ENCODE measurements around the gene TBC1D22A.

Gene TBC1D22A

DNA sequence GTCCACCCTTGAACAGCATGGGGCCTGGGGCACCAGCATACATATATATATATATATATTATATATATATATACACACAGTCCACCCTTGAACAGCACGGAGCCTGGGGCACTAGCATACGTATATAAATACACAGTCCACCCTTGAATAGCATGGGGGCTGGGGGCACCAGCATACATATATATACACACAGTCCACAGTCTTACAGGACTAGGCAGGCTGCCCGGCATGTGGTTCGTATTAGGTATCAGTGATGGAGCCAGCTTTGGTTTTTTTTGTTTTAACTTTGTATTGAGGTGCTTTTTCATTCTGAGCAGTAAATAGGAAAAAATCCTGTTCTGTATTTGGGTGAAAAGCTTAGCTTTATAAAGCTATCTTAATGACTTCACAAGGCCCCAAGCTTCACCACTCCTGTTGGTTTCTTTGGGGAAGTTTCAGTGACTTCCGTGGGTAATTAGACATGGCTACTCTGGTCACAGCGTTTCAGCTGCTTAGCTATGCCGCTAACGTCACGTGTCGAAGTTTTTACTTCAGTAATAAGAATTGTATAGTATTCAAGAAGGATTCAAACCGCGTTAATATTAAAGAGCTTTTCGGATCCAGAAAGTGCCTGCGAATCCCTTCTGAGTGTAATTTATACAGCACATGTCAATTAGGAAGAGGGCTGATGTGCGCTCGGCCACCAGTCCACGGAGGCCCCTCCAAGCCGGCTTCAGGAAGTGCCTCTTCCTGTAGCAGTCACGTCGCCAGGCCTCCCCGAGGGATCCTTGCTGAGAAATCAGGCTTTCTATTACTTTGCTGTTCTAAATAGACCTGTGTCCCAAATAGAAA lies 179.7 kb downstream of the TBC1D22A start:
- no peak for DNase-seq

DNA sequence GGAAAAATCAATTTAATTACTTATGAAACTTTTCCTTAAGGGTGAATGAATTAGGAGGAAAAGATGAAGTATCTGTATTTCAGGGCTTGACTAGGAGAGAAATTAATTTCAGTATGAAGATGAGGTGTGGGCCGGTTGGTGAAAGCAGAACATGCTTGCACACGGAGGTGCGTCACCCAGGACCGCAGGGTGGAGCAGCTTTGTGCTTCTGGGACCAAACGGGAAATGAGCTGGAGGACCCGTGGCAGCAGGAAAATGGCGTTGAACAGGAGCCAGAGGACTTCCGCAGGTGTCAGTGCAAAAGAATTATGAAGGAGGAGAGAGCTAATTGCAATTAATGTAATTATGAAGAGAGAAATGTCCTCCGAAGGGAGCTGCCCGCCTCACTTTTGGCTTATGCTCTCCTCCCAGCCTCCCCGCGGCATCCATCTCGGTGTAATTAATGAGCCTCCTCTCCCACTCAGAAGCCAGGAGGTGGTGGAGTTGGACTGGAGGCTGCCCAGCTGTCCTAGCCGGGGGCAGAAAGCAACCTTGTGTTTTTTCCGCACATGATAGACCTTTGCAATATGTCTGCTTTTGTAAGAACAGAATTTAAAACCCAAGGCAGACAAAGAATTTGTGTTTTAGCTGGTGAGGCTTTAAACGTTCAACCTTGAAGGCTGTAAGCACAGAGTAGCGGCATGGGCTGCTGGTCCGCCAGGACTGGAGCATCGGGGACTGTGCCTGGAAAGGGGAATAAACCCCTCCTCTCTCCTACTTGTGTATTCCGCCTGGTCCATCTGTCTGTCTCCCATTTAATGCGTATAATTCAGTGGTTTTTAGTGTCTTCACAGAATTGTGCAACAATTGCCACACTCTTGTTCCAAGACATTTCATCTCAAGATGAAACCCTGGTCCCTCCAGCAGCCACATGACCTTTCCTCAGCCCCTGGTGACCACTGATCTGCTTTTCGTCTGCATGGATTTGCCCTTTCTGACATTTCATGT lies 180.6 kb downstream of the TBC1D22A start:
- no peak for DNase-seq

DNA sequence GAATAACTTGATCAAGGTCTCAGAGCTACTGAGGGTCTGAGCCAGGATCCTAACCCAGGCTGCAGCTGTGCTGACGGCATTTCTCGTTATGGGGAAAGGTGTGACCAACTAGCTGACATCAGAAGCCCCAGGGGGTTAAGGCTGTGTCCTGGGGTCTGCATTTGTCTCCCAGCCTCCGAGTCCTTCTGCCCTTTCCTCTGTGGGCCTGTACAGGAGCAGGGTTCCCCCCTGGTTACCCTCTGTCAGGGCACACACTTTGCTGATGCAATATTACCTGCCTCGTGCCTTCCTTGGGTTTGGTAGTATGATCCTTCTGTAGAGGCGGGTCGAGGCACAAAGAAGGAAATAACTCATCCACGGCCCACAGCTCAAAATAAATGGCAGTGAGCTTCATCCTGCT lies 183.0 kb downstream of the TBC1D22A start:
- DNase-seq: no peak

DNA sequence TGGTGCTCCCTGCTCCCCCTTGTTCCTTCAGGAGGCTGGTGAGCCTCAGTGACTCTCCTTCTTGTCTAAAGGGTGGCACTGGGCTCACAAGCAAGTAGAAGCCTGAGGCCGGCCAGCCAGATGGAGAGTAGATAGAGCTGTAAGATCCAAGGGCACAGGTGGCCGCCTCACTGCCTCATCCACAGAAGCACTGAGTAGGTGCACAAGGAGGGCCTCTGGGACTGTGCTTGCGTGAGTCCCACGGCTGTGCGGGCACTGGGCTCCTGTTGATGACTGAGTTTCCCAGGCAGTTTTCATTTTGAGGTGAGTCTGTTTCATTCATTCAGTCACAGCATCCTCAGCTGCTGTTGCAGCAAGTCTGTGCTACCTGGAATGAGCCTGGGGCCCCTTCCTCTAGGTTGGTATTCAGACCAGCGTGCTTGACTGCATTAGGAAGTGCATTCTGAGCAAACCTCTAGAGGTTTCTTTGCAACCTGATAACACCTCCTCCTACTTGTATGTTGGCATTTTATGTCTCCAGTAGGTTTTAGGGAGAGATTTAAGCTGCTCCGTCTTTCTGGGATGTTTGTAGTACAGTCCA lies 184.0 kb downstream of the TBC1D22A start:
- no peak for DNase-seq

DNA sequence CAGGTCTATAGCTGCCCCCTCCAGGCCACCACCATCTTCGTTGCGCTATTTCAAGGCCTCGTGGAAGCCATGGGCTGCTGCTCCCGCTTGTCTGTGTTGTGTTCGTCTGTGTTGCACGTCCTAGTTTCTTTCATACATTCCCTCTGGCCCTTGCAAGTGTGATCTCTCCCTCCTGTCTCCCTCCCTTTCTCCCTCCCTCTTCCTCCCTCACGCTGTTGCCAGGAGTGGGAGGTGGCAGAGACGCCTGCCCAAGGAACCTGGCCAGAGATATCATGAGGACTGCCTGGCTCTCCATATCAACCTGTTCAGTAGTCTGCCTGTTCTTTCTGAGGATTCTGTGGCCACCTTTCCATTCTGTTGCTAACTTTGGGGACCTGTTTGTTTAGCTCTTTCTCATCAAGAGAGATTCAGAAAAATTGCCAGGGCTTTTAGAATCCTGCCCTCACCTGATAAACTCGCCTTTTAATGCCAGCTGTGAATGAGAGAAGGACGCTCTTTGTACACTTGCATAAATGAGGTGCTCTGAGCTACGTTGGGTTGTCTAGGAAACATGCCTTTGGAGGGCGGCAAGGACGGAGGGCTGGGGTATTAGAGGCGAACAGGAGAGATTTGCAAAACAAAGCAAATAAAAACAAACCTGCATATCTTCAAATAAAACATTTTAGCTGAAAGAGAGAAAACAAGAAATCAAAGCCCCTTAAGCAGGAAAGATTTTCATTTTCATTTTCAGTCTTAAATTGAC lies 185.2 kb downstream of the TBC1D22A start:
- DNase-seq: no peak

DNA sequence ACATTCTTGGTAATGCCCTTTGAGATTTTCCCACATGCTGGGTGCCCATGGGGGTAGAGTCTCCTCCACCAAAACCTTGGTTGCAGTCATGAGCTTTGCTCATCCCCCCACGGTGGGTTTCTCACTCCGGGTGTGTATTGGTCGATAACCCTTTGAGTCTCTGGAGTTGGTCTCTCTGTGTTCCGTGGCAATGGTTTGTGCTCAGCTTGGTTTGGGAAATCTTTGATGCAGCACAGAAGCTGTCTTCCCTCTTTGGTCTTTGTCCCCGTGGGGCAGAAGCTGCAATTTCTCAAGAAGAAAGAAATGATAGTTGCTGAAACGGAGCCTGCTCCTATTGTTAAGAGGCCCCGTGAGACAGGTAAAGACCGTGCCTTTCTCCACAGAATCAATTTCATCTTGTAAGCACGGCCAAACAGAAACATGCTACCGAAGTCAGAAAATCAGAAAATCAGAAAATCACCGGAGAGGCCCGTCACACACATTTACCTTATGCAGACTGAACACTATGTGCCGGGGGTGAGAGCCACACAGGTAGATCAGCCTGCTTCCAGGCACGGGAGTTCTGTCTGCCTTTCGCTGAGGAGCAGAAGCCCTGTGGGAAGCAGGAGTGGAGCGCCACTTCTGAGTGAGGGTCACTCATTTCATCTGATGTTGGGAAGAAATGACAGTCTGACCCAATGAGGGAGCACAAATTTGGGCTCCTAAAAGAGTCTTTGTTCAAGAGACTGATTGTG lies 186.1 kb downstream of the TBC1D22A start:
- DNase-seq: no peak

DNA sequence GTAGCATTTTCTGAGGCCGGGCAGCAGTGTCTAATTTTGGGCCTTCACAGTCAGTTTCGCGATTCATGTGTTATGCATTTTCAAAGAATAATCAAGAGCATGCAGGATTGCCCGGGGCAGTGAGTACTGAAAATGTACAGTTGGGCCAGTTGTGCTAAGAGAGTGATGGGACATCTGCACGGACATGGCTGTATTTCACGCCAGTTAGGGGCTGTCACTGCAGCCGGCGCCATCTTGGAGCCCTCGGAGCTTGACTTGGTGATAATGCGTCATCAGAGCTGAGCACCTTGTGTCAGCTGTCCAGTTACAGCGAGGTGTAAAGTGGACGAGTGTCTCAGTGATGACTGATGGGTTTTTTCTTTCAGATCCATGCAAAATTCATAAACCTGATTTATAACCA lies 188.9 kb downstream of the TBC1D22A start:
- no peak for DNase-seq

DNA sequence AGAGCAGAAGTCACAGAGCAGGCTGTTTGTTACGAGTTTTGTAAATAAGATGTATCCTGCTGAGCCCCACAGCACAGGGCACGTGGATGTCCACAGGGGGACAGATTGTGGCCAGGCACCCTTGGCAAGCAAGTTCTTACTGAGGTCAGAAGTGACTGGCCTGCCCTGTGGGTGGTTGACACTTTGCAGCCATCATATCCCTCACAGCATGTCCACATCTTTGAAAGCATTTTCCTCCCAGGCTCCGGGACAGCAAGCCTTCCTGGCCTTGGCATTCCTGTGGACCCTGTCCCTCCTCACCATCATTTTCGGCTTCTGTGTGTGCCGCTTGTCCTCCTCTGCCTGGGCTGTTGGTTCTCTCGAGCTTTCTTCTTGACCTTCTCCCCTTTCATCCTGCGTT lies 189.5 kb downstream of the TBC1D22A start:
- DNase-seq: no peak

DNA sequence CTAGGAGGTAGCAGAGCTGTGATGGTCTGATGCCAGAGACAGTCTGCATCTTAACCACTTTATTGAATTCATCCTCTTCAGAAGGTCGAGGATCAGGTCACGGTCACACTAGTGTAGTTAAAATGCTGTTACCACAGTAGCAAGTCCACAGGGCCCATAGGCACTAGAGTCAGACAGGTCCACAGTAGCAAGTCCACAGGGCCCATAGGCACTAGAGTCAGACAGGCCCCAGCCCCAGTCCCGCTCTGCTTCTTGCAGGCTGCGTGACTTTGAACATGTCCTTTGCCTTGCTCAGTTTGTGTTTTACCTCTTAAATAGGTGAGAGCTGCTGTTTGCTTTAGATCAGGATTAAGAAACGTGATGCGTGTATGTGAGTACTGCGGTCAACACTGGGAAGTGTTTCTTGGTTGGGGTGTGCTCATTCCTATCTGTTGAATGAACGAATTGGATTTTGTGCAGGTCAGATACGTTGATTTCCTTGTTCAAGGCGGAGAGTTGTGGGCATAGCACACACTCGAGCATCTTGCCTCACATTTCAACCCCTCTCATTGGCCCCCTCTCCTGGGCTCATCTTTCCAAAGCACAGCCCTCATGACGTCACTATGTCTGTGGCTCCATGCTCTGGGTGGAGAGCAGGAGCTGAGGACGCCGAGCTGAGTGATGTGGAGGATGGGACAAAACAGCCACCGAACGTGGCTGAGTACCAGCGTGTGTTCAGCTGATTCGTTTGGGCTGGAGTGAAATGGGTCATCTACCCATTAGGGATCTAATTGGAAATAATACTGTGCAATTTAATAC lies 191.7 kb downstream of the TBC1D22A start:
- DNase-seq: no peak

DNA sequence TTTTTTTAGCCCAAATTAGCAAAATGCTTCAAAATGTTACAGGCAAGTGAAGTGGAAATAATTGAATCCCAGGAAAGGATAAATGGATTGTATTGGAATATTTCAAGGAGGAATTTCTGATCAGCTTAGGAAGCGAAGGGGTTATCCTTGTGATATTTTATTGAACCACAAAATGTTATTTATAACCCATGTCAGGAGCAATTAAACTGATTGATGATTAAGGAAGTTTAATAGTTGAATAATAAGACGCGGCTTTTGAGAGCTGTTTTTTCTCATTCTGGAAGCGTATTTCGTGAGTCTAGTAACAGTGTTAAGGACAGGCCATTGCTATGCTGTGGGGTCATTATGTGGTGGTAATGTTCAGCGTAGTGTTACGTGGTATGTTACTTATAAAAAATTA lies 192.3 kb downstream of the TBC1D22A start:
- no peak for DNase-seq

DNA sequence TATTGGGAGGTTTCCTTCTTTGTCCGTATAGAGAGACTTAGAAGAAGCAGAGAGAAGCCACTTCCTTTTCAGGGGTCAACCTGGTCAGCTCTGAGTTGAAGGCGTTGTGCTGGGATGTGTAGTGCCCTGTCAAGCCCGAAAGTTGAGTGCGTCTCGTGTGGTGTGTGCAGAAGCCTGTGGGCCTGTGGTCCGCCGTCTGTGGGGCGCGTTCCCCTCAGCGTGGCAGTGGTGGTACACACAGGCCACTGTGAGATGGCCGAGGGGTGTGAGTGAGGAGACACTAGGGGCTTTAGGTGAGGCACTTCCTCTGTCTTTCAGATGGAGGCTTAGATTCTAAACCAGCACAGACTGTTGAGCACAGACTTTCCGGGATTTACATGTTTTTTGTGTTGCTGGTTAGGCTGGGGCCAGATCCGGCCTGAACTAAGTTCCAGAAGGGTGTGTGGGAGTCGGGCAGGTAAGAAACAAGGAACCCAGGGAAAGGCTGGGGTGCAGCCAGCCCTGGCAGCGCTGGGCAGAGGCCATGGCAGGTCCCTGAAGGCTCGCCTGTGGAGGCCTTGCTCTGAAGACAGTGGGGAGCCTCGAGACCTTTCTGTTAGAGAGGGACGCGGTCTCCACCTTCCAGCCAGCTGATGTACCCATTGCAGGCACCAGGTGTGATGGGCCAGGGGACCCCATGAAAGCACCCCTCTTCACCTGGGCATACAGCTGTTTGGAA lies 194.2 kb downstream of the TBC1D22A start:
- no peak for DNase-seq

DNA sequence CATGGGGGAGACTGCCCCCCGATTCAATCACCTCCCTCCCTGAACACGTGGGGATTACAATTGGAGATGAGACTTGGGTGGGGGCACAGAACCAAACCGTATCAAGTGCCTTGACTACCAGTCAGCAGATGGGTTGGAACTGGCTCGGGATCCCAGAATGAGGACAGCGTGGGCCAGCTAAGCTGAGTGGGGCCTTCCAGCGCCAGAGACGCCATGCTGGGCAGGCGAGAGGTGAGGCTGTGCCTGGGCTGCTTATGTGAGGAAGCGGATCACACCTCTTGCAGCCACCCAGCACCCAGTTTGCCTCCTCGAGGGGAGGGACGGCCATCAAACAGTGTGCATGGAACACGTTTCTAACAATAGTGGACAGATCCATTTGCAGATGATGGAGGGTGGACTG lies 195.1 kb downstream of the TBC1D22A start:
- DNase-seq: no peak

DNA sequence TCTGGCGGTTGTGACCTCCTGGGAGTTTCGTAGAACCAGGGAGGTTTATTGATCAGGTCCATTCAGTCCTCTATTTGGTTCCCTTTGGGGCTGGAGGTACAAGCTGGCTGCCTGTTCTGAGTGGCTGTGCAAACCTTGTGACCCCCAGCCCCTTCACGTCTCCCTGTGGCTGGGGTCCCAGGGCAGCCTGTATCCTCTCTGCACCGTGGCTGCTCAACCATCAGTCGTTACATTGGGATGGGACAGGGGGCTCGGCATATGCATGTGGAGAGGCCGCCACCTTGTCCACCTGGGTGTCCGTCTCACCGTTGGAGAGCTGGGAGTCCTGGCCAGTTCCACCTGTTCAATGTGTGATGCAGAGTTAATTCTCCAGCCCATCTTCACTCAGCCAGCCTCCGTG lies 195.7 kb downstream of the TBC1D22A start:
- no peak for DNase-seq

DNA sequence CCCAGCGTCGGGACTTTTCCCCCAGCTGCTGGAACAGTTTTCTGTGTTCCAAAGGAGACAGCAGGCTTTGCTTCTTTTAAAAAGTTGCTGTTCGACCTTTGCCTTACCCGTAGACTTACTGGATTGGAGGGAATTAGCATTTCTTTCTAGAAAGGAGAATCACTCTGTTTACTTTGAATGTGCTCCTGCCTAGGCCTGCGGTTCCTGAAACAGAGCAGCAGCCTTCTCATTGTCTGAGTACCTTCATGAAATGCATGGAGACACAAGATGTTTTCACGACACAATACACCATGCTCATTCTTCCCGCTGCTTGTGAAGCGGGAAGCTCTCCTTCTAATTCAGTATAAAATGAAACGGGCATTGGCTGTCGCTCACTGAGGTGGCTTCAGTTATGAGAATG lies 196.2 kb downstream of the TBC1D22A start:
- no peak for DNase-seq

DNA sequence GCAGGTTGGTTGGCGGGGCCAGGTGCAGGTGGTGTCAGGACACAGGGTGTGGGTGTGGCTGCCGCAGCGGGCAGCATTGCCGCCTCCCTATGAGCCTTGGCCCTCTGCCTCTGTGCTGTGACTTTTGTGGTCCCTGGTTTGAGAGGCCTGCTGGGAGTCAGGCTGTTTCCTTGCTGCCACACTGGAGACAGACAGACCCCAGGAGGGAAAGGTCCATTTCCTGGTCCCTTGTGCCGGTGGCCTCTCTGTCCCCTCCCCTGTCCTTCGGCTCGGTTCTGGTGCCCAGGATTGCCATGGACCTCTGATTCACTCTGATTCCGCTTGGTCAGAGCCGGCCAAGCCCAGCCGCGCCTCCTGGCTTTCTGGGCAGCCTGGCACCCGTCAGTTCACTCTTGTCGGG lies 196.9 kb downstream of the TBC1D22A start:
- DNase-seq: no peak

DNA sequence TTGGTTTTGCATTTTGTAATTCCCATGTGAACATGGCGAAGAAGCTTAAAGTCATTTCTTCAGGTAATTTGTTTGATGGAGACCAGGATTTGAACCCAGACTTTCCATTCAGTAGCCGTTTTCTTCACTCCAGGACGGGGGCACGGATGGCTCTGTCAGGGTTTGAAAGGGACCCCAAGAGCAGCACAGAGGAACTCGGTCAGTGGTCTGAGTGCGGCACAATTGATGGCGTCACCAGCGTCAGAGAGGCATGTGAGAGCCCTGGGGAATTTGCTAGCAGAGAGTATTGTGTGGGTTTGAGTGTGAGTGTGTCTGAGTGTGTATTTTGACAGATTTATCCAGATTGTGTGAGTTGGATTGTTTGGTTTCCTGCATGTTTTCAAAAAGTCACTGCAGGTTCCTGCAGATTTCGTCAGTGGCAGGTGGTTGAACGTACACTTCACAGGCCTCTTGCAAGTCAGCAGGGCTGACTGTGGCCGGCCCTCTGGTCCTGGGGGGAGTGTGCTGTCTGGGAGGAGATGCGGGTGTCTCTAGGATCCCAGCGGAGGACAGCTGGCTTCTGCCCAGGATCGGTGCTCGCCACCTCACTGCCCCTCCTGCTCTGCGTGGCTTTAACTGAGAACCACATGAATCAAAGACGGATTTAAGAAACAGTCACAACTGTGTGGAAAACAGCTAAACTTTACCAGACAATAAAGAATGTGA lies 199.3 kb downstream of the TBC1D22A start:
- DNase-seq: no peak

DNA sequence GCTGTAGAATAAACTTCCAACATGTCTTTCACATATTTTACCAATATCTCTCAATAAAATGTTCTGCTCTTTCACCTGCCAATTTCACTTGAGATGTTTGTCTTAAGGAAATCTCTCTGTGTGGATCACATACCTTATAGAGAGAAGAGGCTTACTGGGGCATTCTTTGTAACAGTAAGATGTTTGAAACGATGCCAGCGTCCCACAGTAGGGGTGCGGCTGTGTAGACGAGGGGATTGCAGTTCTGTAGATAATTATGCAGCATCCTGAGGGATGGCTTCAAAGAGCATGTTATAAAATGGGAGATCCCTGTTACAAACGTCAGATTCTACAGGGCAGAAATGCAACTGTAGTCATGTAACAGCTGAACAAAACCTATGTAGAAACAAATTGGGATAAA lies 200.0 kb downstream of the TBC1D22A start:
- DNase-seq: no peak

DNA sequence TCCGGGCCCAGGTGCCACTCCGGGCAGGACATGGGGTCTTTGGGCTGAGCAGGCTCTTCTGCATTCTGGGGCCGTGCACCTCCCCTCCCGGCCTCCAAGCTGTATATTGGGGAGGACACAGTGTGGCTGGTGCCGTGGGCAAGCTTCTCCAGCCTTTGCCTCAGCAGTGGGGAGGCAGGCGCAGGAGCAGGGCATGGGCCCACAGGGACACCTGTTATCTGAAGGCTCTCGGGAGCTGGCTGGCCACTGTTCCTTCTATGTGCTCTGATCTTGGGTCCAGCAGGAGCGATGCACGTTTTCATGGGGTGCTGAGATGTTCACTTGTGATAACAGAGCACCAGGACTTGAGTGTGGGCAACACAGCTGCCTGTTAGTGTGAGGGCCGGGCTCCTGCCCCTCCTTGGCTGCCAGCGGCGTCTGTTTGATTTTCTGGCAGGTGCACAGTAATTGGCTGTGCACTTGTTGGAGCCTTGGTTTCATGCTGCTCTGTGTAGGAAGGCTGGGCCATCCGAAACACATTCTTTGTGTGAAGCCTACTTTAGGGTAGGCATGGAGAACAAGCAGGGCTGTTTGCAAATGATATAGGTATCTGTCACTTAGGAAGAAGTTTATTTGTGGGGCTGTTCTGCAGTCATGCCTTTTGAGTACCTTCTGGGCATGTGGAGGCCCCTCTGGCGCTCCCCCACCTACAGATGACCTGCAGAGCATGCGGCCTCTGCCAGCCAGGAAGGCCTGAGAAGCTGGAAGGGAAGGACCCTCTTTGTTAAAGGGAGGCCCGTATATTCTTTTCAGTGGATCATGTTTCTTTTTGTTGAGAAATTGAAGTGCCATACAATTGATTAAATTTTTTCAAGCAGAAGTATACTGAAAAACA lies 201.5 kb downstream of the TBC1D22A start:
- DNase-seq: peak; percentile 32

All from NCI-H2029 treated with DMSO at 0.1 percent for 48 hours (cell line).